IPS DF 4.7 (cell line): Measurements from ENCODE around the gene MBP.

ENCODE experiments used
- DNase-seq: peaks from one replicate; pipeline ENCODE4 v3.0.0-alpha.2; 2013; ENCODE audit warnings: low spot score; ENCODE audit errors: extremely low read depth

Gene MBP

DNA sequence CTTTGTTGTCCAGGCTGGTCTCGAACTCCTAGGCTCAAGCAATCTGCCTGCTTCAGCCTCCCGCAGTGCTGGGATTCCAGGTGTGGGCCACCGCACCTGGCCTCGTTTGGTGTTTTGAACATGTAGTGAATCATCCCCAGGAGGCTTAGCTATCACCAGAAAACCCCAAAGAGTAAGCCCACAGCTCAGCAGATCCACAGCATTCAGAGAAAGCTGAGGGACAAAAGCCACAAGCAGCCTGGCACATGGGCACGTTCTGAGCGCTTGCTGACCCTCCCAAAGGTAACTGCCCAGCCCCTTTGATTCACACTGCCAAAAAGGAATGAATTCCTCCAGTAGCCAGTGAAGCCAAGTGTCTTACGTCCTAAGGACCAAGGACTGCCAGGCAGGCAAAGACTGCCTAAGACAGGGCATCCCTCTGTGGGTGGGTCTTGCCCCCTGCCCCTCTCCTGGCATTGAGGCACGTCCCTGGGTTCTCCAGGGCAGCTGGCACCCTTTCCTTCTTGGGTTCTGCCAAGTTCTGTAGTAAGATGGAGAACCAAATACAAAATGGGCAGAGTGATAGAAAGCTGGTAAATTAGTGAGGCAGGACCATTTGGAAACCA is 31.7 kb downstream of the MBP start:
- DNase-seq = no peak

DNA sequence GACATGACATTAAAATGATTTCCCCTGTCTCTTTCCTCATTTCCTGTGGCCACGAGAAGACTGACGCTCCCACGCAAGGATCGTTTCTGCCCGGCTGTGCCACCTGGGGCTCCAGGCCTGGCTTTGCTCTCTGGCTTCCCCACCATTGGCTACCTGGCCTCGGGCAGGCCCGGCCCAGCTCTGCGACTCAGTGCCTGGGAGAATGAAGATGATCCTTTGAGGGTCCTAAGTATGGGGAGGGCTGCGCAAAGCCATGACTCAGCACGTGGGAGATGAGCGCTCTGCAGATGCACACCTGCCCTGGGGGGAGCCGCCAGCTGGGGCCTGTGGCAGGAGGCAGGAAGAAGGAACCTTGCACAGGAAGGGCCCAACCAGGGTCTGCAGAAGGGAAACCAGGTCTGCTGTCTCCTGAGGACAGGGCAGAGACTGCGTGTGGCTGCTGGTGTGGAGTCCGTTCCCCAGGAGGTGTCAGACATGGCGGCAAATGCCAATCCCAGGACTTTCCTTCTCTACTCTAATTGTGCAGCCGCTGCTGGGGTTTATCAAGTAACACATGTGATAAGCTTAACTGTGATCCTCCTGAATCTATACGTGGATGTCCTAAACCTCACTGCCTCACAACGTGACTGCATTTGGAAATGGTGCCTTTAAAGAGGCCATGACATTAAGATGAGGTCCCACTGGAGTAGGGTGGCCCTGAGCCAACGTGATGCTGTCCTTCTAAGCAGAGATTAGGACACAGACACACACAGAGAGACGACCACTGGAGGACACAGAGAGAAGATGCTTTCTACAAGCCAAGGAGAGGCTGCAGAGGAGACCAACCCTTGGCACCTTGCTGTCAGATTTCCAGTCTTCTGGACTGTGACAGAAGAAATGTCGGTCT is 32.9 kb downstream of the MBP start:
- DNase-seq = no peak

DNA sequence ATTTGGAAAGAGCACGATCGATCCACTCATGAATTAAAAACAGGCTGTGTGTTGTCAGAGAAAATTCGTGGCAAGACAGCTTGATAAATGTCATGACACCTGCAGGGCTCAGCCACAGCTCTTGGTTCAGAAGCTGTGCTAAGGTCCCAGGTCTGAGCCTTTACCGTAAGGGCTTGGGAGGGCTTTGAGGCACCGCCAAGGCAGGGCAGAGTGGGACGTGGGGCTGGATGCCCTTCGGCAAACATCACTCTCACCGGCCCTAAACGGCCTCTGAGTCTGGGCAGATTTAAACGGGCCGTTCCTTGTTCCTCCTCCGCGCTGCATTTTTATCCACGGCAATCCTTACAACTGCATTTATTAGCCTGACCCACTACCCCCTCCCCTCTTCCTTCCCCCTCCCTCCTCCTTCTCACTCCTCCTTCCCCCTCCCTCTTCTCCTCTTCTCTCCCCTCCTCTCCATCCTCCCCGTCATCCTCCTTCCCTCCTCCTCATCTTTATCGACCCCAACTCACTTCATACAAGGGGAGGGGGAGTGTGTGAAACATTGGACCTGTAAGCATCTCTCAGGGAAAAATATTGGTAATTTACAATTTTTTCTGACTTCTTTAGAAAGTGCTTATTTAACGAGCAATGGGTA is 33.9 kb downstream of the MBP start:
- DNase-seq = no peak

DNA sequence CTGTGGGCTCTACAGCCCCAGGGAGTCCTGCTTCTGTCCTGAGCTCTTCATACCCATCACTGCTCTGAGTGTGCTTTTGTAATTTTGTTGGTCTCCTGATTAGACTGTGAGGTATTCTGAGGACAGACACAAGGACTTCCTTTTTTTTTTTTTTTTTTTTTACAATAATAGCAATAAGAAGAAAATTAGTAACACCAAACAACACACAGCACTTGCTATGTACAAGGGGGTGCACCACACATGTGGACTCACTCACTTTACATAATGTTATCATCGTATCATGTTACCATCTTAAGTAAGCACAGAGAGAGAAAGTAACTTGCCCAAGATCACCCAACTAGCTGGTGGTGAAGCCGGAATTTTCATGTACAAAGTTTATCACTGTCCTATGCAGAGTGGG is 34.6 kb downstream of the MBP start:
- no peak for DNase-seq

DNA sequence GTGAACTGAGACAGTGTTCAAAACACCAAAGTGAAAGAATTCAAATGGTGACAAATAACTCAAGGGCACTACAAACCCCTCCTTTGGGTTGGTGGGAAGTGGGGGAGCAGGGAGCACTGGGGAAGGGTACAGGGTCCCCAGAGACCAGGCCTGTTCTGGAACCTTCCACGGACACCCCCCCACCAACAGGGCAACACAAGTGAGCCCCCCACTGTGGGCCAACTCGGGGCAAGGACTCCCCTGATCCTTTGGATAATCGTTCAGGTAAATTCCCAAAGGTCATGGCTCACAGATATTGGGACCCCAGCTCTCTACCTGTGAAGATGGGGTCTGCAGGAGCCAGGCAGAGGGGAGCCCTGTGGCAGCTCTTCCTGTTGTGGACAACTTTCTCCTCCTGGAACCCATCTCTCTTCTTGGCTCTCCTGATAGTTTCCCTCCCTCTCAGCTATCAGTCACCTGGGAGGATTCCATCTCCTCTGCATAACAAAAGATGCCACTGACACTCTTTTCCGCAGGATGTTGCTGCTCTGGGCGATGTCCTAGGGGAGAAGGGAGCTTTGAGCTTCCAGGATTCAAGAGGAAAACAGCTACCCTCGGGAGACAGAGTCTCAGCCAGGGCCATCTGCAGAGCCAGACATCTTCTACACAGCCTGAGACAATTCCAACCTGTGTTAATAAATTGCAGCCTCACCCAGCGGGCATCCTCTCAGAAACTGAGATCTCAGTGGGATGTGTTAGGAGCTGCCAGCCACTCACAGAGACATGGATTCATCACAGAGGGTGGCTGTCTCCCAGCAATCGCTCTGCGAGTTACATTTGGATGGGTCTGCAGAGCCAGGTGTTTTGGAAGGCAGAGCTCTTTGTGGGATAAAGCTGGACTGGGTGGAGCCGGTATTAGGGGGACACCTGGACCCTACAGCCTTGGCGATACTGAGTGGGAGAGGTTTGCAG is 35.4 kb downstream of the MBP start:
- DNase-seq = peak; percentile 76

DNA sequence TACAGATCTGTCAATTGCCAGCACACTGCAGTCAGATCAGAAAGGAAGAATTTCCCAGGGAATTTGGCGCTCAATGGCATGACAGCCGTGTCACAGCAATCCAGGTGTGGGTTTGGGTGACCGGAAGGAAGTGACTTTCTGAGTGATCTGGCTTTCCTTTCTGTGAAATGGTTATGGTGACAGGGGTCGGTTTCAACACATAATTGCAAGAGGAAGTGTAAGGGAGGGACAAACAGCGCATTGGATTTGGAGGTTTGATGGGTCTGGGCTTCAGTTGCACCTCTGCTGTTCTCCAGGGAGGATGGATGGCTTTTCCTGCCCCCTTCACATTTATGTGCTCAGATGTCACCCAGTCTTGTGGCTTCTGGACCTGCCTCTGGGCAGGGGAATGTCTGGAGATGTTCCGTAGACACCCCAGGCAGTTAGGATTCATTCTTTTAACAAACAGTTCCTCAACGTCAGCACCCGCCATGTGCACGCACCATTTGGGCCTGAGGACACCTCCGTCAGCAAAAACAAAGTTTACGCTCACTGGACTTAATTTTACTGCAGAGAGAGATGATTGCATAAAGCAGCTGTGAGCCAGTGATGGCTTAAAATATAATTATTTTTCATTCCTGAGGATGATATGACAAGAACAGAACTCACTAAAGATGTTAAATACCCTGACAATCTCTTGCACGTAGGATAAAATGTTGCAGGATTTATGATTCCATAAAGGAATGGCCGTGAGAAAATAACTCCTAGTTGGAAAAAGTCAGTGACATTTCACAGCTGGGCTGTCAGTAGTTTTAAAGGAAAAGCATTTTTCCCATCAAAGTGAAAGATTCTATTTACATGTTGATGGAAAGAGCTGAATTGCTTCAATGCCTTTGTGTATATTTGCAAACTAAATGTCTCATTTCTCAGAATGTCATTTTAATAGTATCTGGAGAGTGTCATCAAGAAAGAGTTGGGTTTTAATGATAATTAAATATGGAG is 36.9 kb downstream of the MBP start:
- no peak for DNase-seq

DNA sequence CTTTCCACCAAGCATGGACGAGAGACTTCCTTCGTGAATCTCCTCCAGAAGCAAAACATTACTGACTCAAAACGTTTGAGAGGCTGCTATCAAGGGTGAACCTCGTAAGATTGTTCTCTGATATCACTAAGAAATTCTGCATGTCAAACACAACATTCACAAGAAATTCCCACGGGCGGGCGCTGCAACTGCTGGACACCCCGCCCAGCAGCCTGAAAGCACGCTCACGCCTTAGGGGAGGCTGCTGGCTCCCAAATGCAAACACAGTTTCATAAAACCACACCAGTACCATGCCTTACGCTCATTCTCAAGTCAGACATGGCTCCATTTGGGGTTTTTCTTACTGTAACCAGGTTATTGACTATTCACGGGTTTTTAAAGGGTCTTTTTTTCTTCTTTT is 39.0 kb downstream of the MBP start:
- DNase-seq = no peak

DNA sequence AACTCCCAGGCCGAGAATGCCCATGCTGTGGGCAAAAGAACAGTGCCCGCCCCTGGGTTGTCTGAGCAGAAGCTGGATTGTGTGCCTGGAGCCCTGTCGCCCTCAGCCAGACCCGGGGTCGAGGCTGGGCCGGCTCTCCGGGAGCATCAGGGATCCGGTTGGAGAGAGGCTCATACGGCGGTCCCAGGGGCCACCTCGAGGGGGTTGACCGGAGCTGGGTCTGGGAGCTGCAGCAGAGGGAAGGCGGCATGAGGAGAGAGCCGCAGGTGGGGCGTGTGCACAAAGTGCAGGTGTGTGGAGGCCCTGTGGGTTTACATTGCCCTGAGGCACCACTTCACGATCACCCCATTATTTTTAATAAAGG is 39.5 kb downstream of the MBP start:
- DNase-seq = no peak

DNA sequence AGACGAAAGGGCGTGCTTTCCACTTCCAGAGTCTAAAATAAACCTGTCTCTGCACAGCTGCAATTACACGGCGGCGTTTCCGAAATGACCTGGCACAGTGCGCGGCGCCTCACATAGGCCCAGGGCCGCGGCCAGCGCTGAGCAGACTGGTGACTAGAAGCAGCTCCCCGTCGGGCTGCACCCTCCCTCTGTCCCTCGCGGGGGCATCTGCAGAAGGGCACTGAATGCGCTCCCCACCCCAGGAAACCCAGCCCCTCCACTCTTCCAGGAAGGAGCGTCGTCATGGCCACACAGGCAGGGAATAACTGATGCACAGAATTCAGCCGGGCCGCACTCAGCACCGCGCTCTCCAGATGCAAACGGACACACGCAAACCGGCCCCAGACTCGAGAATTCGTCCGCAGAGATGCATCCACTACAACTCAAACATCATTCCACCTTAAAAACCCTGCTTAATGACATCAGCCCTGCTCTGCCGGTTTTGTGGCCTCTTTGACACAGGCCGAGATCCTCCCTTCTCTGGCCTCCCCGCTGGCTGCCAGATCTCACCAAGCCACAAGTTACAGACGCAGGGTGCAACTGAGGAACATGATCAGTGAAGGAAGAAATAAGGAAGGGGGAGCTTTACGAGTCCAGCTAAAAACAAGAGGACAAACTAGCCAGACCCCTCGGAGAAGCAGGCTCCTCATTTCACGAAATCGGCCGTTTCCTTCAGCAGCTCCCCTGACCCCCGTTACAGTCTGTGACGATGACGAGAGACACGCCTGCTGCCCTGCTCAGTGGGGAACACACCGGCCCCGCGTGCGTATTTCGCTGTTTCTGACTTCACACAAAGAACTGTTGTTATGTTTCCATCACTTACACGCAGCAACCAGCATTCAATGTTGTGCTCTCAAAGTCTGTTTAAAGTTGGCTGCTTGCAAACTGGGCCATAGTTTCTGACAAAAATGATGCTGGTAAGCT is 40.2 kb downstream of the MBP start:
- no peak for DNase-seq

DNA sequence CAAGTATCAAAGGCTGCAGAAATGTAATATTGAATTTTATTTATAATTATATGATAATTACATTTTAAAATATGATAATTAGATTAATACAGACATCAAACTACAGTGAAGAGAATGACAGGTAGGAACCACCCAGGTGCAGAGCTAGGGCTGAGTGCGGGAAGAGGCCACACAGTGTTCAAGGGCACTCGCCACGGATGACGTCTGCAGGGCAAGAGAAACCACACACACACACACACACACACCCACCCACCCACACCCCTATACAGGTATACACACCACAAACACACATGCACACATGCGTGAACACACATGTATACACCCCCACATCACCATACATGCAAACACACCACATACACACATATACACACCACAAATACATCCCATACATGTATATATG is 41.2 kb downstream of the MBP start:
- DNase-seq = no peak

DNA sequence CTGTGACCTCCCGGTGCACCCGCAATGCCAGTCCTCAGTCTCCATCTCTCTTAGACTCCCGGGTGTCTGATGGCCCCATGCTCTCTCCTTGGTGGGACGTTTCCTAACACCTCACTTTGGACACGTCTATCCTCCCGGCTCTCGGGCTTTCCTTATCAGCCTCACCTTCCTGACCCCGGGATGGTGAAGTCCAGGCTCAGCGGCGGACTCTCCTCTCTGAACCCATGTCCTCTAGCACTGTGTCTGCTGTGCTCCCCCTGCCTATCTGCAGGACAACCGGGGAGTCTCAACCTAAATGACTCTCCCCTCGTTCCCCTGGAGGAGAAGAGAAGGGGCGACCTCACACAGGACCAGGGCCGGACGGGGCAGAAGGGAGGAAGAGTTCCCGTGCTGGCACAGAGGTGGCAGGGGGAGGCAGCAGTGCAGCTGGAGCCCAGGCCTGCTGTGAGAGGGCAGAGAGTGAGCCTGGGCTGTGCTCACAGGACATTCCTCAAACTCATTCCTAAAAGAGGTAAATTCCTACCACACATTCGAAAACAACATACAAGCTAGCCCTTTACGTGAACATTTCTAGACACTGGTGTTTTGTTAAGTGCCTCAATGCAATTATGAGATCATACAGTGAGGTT is 41.9 kb downstream of the MBP start:
- DNase-seq = no peak

DNA sequence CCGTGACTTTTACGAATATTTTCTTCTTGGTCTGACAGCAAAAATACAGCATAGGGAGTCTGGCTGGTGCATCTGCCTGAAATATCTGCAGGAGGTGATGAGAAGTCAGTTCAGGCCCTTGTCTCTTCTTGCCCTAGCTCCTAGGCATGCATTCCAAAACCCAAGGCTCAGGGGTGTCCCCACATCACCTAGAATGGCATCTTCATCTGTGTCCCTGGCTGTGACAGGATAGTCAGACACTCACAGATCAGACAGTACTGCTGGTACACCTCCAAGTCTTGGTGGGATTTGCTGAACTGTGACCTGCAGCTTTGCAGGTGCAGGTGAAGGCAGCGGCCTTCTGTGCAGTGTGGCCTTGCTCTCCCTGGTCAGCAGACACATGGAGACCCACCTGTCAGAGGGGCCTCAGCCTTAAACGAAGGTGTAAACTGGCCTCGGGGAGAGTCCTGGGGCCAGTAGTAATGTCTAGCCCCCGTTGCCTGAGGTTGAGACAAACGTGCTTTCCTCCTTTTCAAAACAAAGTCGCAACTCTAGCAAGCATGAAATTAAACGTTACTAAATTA is 42.8 kb downstream of the MBP start:
- no peak for DNase-seq

DNA sequence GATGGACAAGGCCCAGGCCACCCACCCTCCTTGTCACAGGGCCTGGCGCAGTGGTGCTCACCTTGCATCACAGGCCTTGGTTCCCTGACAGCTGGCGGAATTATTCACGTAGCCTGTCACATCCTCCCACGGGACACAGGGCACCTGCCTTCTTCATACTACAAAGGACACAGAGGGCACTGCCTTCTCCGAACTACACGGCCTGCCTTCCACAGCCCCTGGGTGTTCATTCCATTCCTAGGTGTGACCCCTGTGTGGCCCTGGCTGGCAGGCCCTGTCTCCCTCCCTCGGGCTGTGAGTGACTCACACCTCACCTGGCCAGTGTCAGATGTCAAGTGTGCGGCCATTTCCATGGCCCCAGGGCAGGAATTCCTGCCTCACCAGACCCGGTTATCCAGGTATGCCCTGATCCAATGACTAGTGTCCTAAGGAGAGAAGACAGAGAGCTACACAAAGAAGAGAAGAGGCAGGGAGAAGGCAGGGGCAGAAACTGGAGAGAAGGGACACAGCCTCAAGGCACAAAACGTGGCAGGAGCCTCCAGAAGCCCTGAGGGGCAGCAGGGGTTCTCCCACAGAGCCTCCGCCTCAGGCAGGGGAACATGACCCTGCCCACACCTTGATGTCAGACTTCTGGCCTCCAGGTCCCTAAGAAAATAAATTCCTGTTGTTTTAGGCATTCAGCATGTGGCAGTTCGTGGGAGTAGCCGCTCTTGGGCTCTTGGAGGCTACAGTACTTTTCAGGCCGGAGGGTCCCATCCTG is 43.4 kb downstream of the MBP start:
- DNase-seq = no peak

DNA sequence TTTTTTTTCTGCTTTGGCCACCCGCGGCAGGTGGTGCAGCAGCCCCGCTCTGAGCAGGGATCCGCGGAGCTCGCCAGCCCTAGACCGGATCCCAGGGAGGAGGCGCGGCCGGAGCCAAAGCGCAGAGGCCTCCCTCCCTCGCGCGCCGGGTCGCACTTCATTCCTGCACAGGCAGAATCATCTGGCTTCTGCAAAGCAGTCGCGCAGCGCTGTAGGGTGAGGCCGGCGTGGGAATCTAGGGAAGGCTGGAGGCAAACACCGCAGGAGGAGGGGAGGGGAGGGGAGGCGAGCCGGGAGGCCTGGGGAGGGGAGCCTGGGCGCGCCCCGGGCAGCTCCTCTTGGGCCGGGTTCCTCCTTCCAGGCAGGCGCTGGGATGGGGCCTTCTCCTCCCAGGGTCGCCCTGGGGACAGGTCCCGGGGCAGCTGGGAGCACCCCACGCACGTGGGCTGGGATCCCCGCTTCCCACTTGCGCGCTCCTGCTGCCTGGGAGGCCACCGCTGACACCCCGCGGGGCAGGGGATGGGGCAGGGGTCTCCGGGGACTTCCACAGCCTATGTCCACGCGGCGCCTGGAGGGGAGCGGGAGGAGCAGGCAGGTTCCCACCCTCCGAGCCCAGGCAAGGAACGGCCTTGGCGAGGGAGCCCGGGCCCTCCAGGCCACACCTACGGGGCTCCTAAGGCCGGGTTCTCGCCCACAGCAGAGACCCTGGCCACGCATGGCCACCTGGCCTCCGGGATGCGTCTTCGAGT is 45.0 kb downstream of the MBP start:
- no peak for DNase-seq

DNA sequence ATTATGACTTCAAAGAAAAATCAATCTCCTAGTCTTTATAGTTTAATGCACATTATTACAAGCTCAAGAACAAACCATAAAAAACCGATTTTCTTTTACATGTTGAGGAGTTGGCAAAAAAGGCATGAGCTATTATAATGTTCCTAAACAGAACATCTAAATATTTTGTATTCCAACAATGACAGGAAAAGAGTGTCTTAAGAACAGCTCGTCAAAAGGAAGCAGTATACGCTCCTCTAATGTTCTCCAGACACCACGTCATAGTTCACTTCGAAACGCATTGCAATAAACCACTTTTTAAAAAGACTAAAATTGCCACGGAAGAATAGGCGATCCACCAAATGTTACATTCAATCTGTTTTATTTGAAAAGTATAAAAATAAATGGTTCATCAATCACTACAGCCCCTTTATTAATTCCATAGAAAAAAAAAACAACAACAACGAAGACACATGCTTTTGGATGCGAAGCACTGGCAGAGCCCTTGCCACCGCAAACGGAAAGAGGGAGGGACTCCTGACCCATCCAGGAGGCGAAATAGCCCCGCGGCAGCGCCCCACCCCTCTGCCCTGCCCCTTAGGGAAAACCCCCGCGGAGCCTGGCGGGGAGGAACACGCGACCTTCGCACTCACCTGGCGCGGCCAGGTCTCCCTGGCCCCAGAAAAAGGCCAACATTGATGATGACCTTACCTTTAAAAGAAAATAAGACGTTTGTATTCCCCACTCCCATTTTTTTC is 45.8 kb downstream of the MBP start:
- no peak for DNase-seq

DNA sequence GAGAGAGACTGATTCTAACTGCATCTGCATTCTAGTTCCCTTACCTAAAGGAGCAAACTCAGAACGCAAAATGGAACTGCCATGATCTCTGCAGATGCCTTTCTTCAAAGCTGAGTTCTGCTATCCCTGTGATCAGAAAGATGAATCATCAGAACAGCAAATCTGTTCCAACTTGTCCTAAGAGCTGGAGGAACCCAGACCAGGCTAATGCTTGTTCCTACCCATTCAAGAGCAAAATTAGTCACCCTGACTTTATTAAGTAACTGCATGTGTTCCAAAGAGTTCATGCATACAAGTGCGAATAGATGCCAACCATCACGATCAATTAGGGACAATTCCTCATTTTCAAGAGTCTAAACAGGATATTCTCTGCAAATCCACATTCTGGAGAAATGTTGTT is 46.5 kb downstream of the MBP start:
- DNase-seq = no peak
